AG09309 (cell line): ENCODE data around the gene GRN.
"Not testable (repeated sequence)": the region's sequence is repeated elsewhere in the genome, so short reads cannot be mapped to it uniquely, and the experiment has no call there.

Source experiments
- DNase-seq: peaks from one replicate; pipeline ENCODE4 v3.0.0-alpha.2; 2010; ENCODE audit warnings: low read depth
- H3K4me3 ChIP-seq: 2 replicates; pipeline ENCODE4 v1.5.1; 2011; ENCODE audit warnings: mild to moderate bottlenecking, low read depth, low read length, moderate library complexity; ENCODE audit not compliant: control insufficient read depth
- TF ChIP-seq, protein P1 (sequence below): IDR thresholded peaks from 2 replicates; pipeline ENCODE4 v1.5.1; 2011; ENCODE audit warnings: mild to moderate bottlenecking, low read depth, low read length, inconsistent platforms; ENCODE audit not compliant: insufficient read depth, control insufficient read depth; ENCODE audit errors: missing control alignments

The GRN gene

DNA sequence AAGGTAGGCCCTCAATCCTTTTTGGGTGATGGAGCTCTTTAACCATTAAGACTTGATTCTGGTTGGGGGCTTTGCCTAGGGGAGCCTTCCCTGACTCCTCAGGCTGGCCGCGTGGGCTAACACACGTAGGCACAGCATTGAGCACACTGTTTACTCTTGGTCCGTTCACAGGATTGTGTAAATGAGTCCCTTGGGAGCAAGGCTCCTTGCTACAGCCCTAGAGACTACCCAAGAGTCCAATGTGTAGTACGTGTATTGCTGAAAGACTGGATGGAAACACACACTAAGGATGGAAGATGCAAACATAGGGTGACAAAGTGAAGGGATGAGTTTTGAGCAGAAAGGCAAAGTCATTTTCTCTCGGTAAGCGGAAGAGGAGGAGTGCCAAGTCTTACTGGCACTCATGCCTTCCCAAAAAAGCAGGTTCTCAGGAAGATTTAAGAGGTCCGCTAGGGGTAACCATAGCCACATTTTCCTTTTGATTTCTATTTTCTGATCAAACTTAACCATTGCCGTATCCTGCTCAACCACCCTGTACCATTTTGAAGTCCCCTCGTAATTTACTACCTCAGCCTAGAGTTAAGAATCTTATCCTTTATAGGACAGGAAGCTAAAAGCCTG, 45.3 kb downstream of the GRN start:
- DNase-seq = no peak
- no peak overlapping the region for H3K4me3 ChIP-seq
- TF ChIP-seq, protein P1, sequence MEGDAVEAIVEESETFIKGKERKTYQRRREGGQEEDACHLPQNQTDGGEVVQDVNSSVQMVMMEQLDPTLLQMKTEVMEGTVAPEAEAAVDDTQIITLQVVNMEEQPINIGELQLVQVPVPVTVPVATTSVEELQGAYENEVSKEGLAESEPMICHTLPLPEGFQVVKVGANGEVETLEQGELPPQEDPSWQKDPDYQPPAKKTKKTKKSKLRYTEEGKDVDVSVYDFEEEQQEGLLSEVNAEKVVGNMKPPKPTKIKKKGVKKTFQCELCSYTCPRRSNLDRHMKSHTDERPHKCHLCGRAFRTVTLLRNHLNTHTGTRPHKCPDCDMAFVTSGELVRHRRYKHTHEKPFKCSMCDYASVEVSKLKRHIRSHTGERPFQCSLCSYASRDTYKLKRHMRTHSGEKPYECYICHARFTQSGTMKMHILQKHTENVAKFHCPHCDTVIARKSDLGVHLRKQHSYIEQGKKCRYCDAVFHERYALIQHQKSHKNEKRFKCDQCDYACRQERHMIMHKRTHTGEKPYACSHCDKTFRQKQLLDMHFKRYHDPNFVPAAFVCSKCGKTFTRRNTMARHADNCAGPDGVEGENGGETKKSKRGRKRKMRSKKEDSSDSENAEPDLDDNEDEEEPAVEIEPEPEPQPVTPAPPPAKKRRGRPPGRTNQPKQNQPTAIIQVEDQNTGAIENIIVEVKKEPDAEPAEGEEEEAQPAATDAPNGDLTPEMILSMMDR = no peak

DNA sequence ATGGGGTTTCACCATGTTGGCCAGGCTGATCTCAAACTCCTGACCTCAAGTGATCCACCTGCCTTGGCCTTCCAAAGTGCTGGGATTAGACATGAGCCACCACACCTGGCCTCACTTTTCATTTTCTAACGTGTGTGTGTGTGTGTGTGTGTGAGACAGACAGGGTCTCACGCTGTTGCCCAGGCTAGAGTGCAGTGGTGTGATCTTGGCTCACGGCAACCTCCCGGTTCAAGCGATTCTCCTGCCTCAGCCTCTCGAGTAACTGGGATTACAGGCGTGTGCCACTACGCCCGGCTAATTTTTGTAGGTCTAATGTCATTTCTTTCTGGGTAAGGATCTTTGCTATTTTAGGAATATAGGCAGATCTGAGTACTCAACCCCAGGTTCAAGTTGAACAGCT, 49.0 kb downstream of the GRN start:
- H3K4me3 ChIP-seq, DNase-seq: not testable (repeated sequence)

DNA sequence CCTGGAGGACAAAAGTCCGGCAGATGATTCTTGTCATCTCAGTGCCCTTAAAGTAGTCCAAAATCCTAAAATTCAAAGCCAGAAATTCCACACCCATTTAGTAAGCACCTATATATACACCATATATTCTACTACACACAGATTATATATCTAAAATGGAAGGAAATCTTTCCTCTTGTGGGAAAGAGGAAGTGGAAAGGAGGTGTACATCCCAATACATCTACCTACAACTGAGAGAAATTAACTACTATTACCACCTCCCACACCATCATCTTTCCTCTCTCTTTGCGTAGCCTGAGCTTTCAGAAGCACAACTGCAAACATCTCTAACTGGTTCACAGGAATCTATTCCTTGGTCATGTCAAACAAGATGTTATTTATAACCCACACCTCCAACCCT, 49.7 kb downstream of the GRN start:
- TF ChIP-seq, protein P1 = no peak
- no peak overlapping the region for H3K4me3 ChIP-seq
- DNase-seq = no peak

DNA sequence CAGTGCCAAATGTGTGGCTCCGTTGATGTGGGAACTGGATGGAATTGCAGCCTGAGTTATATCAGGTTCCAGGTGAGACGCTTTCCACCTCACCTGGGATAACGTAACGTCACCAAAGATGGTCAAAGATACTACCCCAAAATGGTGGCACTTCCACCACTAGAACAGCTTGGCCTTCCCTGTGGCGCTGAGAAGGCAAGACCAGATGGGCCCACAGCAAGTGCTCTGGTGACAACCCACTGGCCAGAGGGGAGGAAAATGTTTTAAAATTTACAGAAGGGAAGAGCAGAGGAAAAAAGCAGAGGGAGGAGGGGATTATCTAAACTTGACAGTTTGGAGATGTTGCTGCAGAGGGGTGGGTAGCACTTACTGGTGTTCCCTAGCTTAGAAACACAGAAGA, 51.8 kb downstream of the GRN start:
- TF ChIP-seq, protein P1 = no peak
- DNase-seq = no peak
- no peak overlapping the region for H3K4me3 ChIP-seq

DNA sequence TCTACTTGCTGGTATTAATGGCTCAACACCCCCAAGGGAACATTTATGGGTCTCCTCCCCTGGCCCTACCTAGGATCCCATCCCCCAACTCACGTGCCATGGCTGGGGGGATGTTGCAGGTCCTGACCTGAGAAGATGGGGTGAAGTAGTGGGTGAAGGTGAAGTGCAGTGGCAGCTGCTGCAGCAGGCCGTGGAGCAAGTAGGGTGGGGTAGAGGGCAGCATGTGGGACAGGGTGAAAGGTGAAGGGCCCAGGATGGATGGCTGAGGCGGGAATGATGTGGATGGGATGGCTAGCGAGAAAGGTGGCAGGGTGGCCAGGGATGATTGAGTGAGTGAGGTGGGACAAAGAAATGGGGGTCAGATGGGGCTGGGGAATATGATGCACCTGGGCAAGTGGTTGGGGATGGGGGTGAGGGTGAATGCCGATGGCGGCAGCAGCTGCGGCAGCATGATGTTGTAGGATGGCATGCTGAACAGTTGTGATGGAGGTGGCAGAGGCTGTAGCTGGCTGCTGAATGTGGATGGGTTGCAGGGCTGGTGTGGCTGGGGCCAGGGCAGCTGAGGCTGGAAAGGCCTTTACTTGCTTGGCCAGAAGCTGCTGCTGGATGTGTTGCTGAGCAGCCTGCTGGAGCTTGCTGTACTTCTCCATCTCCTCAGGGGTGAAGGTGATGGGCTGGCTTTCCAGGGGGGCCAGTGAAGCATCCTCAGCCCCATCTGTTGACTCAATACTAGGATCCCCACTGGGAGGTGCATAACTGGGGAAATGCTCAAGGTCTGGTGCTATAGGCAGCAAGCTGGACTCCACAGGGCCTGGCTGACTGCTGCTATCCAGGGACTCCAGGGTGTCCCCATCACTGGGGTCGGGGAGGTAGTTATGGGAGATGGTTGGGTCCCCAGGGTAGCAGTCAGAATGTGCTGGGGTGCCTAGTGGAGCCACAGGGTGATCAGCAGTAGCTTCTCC, 52.7 kb downstream of the GRN start:
- DNase-seq = no peak
- TF ChIP-seq, protein P1 = no peak

DNA sequence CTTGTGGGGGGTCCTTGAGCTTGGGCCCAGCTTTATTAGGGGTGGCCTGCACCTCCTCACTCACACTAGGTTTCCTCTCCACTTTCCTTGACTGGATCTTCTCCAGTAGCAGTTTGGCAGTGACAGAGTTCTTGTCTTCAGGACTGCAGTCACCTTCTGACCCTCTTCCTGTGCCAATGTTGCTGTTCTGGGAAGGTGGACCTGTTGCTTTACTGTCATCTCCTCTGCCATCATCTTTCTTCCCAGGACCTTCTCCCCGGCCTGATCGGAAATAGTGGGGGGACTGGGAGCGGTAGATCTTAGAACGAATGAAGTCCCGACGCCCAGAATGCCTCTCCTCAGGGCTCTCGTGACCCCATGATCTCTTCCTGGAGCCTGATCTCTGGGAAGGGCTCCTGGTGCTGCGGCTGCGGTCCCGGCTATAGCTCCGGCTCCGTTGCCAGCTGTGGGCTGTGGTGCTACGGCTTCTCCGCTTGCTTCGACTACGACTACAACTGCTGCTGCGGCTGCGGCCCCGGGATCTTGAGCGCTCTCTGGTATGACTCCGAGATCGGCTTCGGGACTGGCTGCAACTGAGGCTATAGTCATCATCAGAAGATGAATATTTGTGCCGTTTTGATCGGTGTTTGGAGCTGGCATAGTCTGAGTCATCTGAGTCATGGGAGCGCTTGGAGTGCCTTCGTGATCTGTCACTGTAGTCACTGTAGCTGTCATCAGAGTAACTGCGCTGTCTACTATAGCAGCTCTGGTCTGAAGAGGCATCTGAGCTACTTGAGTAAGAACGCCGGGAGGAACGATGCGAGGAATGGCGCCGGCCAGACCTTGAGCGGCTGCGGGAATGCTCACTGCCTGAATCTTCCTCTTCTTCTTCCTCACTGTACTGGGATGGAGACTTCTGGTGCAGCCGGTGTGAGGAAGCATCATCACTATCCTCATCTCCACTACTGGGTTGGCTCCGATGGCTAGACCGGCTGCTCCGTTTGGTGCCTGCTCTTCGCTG, 53.9 kb downstream of the GRN start:
- DNase-seq = no peak
- TF ChIP-seq, protein P1 = no peak
- H3K4me3 ChIP-seq = no peak overlapping the region

More for the DNA sequence above, 52.7 kb downstream of the GRN start:
- no peak overlapping the region for H3K4me3 ChIP-seq
